ENCODE measurements around the gene RYR1. TPM values are rescaled to one million over a fixed set of nuclear protein-coding genes. Genes with fewer than 3 reads are reported as not detected.

The RYR1 gene
- total RNA-seq, 2 donors from 2014 or later: 0.33 to 1.0 TPM

GRCh38 chr19:38392707-38393308 lies 40.7 kb upstream of the RYR1 start:
- Histone ChIP-seq H3K4me1 (peaks cover 19% of the 10 kb centered on the region), H3K4me3 (no peak overlapping the region), H3K27me3 (peaks cover 0 to 6% of the 10 kb centered on the region in 2 donors), H3K27ac (no peak overlapping the region), H3K9me3 (no peaks in the 10 kb centered on the region), H3K36me3 (replicated peaks in 1 of 2; ENCODE audit: insufficient read depth in 1 of 2, low read depth in 2 of 2) (no peaks in the 10 kb centered on the region)
- TF ChIP-seq CTCF (IDR thresholded peaks at IDR 0.05): no peak
- TF ChIP-seq POLR2A (IDR thresholded peaks at IDR 0.05): no peak
- WGBS, 2 donors: 56 to 65% methylated on average over 6 of the region's 6 CpGs
- no peak for DNase-seq
- ATAC-seq: no peak
- intact Hi-C loops (cut with DNase I): loop anchor here (10.0 kb wide), 1 partner anchor 222 kb away; the partner anchor contains the start of genes EIF3K and MAP4K1

- Histone ChIP-seq H3K27ac (no peak overlapping the region), H3K4me1 (peaks cover 5% of the 10 kb centered on the region), H3K4me3 (no peak overlapping the region), H3K27me3 (peaks cover 0 to 11% of the 10 kb centered on the region in 2 donors), H3K9me3 (no peaks in the 10 kb centered on the region), H3K36me3 (replicated peaks in 1 of 2; ENCODE audit: insufficient read depth in 1 of 2, low read depth in 2 of 2) (no peaks in the 10 kb centered on the region)
- ATAC-seq (no peak), DNase-seq (no peak)
- TF ChIP-seq POLR2A (IDR thresholded peaks at IDR 0.05) (no peak), CTCF (IDR thresholded peaks at IDR 0.05) (no peak)
- intact Hi-C loops (cut with DNase I): loop anchor here (10.0 kb wide), 1 partner anchor 220 kb away; the partner anchor contains the start of genes EIF3K and MAP4K1
- WGBS, 2 donors: 4 to 9% methylated on average over 23 of the region's 30 CpGs
Measured at GRCh38 chr19:38394488-38394887, 39.0 kb upstream of the RYR1 start.

- Histone ChIP-seq H3K4me1 (peaks cover 5% of the 10 kb centered on the region), H3K36me3 (replicated peaks in 1 of 2; ENCODE audit: insufficient read depth in 1 of 2, low read depth in 2 of 2) (no peaks in the 10 kb centered on the region), H3K27ac (no peak overlapping the region), H3K4me3 (no peak overlapping the region), H3K27me3 (peaks cover 0 to 11% of the 10 kb centered on the region in 2 donors), H3K9me3 (no peaks in the 10 kb centered on the region)
- 0 to 5% methylated on average over 1 to 39 of the region's 86 CpGs for WGBS, 2 donors
- ATAC-seq (no peak), DNase-seq (no peak)
- intact Hi-C loops (cut with DNase I): loop anchor here (10.0 kb wide), 1 partner anchor 219 kb away; the partner anchor contains the start of genes EIF3K and MAP4K1
- TF ChIP-seq CTCF (IDR thresholded peaks at IDR 0.05) (no peak), POLR2A (IDR thresholded peaks at IDR 0.05) (no peak)
Measured at GRCh38 chr19:38395381-38396114, 37.9 kb upstream of the RYR1 start.

GRCh38 chr19:38399081-38399480 lies 34.4 kb upstream of the RYR1 start:
- TF ChIP-seq POLR2A (IDR thresholded peaks at IDR 0.05) (no peak), CTCF (IDR thresholded peaks at IDR 0.05) (no peak)
- H3K4me1 ChIP-seq: peaks cover 8% of the 10 kb centered on the region
- ATAC-seq: no peak
- WGBS, 2 donors: 33 to 41% methylated on average over 3 to 9 of the region's 9 CpGs
- intact Hi-C loops (cut with DNase I): loop anchor here (10.0 kb wide), 1 partner anchor 216 kb away; the partner anchor contains the start of genes EIF3K and MAP4K1
- no peak overlapping the region for H3K4me3 ChIP-seq
- H3K36me3 ChIP-seq (replicated peaks in 1 of 2; ENCODE audit: insufficient read depth in 1 of 2, low read depth in 2 of 2): no peaks in the 10 kb centered on the region
- DNase-seq: no peak
- peaks cover 0 to 11% of the 10 kb centered on the region in 2 donors for H3K27me3 ChIP-seq
- H3K9me3 ChIP-seq: no peaks in the 10 kb centered on the region
- H3K27ac ChIP-seq: no peak overlapping the region

All from body of pancreas (tissue), 4 donors.